ENCODE results near the gene FOXP1.

- TF ChIP-seq, protein P1, sequence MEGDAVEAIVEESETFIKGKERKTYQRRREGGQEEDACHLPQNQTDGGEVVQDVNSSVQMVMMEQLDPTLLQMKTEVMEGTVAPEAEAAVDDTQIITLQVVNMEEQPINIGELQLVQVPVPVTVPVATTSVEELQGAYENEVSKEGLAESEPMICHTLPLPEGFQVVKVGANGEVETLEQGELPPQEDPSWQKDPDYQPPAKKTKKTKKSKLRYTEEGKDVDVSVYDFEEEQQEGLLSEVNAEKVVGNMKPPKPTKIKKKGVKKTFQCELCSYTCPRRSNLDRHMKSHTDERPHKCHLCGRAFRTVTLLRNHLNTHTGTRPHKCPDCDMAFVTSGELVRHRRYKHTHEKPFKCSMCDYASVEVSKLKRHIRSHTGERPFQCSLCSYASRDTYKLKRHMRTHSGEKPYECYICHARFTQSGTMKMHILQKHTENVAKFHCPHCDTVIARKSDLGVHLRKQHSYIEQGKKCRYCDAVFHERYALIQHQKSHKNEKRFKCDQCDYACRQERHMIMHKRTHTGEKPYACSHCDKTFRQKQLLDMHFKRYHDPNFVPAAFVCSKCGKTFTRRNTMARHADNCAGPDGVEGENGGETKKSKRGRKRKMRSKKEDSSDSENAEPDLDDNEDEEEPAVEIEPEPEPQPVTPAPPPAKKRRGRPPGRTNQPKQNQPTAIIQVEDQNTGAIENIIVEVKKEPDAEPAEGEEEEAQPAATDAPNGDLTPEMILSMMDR (IDR thresholded peaks at IDR 0.05; ENCODE audit: low read depth, low read length), result no peak
- no peak for TF ChIP-seq EZH2phosphoT487 (IDR thresholded peaks at IDR 0.05; ENCODE audit: low read depth)
Measured at GRCh38 chr3:71495708-71496472, 87.6 kb downstream of the FOXP1 start.

All from OCI-LY3 (cell line).